ENCODE measurements around the gene PDGFD. TPM values are rescaled to one million over a fixed set of nuclear protein-coding genes. Genes with fewer than 3 reads are reported as not detected.
A peak's percentile ranks its signal among the peaks of the same experiment; 100 is the strongest.

Gene PDGFD
- total and polyA plus RNA-seq, 12 donors, result 6.0 to 17.5 (median 10.7) TPM

- Histone ChIP-seq H3K4me3 (no peak overlapping the region), H3K27ac (no peak overlapping the region), H3K9me3 (no peaks in the 10 kb centered on the region), H3K4me1 (peaks cover 0 to 2% (median 0%) of the 10 kb centered on the region in 9 donors), H3K36me3 (no peaks in the 10 kb centered on the region), H3K27me3 (peaks cover 0 to 2% (median 0%) of the 10 kb centered on the region in 7 donors)
- intact Hi-C loops (cut with DNase I), result loop anchor here in 2 of 10 donors (10.0 kb wide), 2 partner anchors 374 to 484 kb away; no protein-coding TSS in a partner anchor
- TF ChIP-seq CTCF (IDR thresholded peaks at IDR 0.05), result no peak
- ATAC-seq, result no peak
- DNase-seq, result no peak
Measured at GRCh38 chr11:104169091-104169490, 5.1 kb upstream of the PDGFD start.

GRCh38 chr11:104165014-104165413, 1.1 kb upstream of the PDGFD start:
- H3K4me1 ChIP-seq, result peaks cover 0 to 17% (median 7%) of the 10 kb centered on the region in 9 donors
- no peak for TF ChIP-seq CTCF (IDR thresholded peaks at IDR 0.05)
- intact Hi-C loops (cut with DNase I), result loop anchor here in 2 of 10 donors (10.0 kb wide), 2 partner anchors 370 to 480 kb away; no protein-coding TSS in a partner anchor
- peak overlapping the region in 1 of 10 donors; percentile 63 for H3K27ac ChIP-seq
- peaks cover 0 to 14% (median 0%) of the 10 kb centered on the region in 7 donors for H3K27me3 ChIP-seq
- no peaks in the 10 kb centered on the region for H3K9me3 ChIP-seq
- no peak for DNase-seq
- no peaks in the 10 kb centered on the region for H3K36me3 ChIP-seq
- WGBS, 2 donors, result 76 to 78% methylated on average over 7 of the region's 7 CpGs
- ATAC-seq, result no peak
- H3K4me3 ChIP-seq, result no peak overlapping the region

- H3K4me3 ChIP-seq, result peak overlapping the region; percentile 37 to 72 (median 66)
- H3K27ac ChIP-seq, result peak overlapping the region in 9 of 10 donors; percentile 33 to 71 (median 62)
- DNase-seq, result peak; percentile 22 to 30
- WGBS, 2 donors, result 3% methylated on average over 38 of the region's 38 CpGs
- TF ChIP-seq CTCF (IDR thresholded peaks at IDR 0.05), result peak in 2 of 9 donors; percentile 26 to 37
- H3K27me3 ChIP-seq, result peaks cover 0 to 14% (median 0%) of the 10 kb centered on the region in 7 donors
- no peaks in the 10 kb centered on the region for H3K9me3 ChIP-seq
- peaks cover 0 to 17% (median 7%) of the 10 kb centered on the region in 9 donors for H3K4me1 ChIP-seq
- no peaks in the 10 kb centered on the region for H3K36me3 ChIP-seq
- intact Hi-C loops (cut with DNase I), result loop anchor here in 3 of 10 donors (5.0 to 10.0 kb wide), 3 partner anchors 369 to 479 kb away; no protein-coding TSS in a partner anchor
- ATAC-seq, result peak; percentile 21 to 73 (median 60)
Measured at GRCh38 chr11:104163100-104164027, 583 bp downstream of the PDGFD start.

- Histone ChIP-seq H3K27me3 (peaks cover 0 to 14% (median 0%) of the 10 kb centered on the region in 7 donors), H3K4me1 (peaks cover 0 to 17% (median 7%) of the 10 kb centered on the region in 9 donors), H3K36me3 (no peaks in the 10 kb centered on the region), H3K27ac (peak overlapping the region in 1 of 10 donors; percentile 50), H3K4me3 (peak overlapping the region in 8 of 10 donors; percentile 4 to 72 (median 68)), H3K9me3 (no peaks in the 10 kb centered on the region)
- DNase-seq (no peak), ATAC-seq (no peak)
- 73 to 78% methylated on average over 1 of the region's 1 CpG for WGBS, 2 donors
- intact Hi-C loops (cut with DNase I), result loop anchor here in 3 of 10 donors (5.0 to 10.0 kb wide), 3 partner anchors 367 to 477 kb away; no protein-coding TSS in a partner anchor
- TF ChIP-seq CTCF (IDR thresholded peaks at IDR 0.05), result no peak
Measured at GRCh38 chr11:104161751-104162450, 2.0 kb downstream of the PDGFD start.

Measured in heart right ventricle (tissue), 16 donors.